Transverse colon (tissue), 4 donors: ENCODE results near the gene COLQ. TPM values are rescaled to one million over a fixed set of nuclear protein-coding genes. Genes with fewer than 3 reads are reported as not detected.

Experiments used
- DNase-seq: peaks from one replicate; pipeline ENCODE4 v3.0.0-alpha.2; 2019
- H3K27ac ChIP-seq, 4 donors: fragments of 200-600 bp; sonication (generic); 2 replicates each; pipeline ENCODE4 v1.5.1; 2016 to 2018; ENCODE audit warnings: inconsistent platforms in 4 of 4
- H3K27me3 ChIP-seq: fragments of 200-600 bp; sonication (generic); 2 replicates; pipeline ENCODE4 v1.5.1; 2017; ENCODE audit warnings: inconsistent platforms
- H3K36me3 ChIP-seq, 4 donors: fragments of 200-600 bp; sonication (generic); 2 replicates each; pipeline ENCODE4 v1.5.1; 2017 to 2019; ENCODE audit warnings: inconsistent platforms in 4 of 4
- H3K4me1 ChIP-seq, 4 donors: fragments of 200-600 bp; sonication (generic); 2 replicates each; pipeline ENCODE4 v1.5.1; 2017 to 2020; ENCODE audit warnings: inconsistent platforms in 4 of 4
- H3K4me3 ChIP-seq, 4 donors: fragments of 200-600 bp; sonication (generic); 1 replicate in 1 of 4; 2 replicates in 3 of 4; pipeline versions ENCODE4 v1.5.1 to v1.6.1; 2017 to 2019; ENCODE audit warnings: inconsistent platforms in 4 of 4
- H3K9me3 ChIP-seq, 2 donors: fragments of 200-600 bp; sonication (generic); 2 replicates each; pipeline ENCODE4 v1.5.1; 2017 to 2019; ENCODE audit warnings: inconsistent platforms in 2 of 2
- EP300 ChIP-seq: sonication (generic); formaldehyde crosslinking; IDR thresholded peaks from one replicate; pipeline ENCODE4 v1.6.1; 2017; ENCODE audit warnings: antibody characterized with exemption, low read depth
- POLR2A ChIP-seq: fragments of 450-650 bp; IDR thresholded peaks from one replicate; pipeline ENCODE4 v1.6.1; 2016; ENCODE audit warnings: antibody characterized with exemption, mild to moderate bottlenecking, moderate library complexity
- POLR2AphosphoS5 ChIP-seq, 3 donors: sonication (generic); formaldehyde crosslinking; IDR thresholded peaks; one replicate each; pipeline ENCODE4 v1.6.1; 2016; ENCODE audit warnings: antibody characterized with exemption in 3 of 3
- WGBS, 2 donors: methylation state at CpG; one replicate each; pipeline ENCODE4 v1.1.5; 2018; ENCODE audit warnings: low coverage in 1 of 2; 5-methylcytosine and 5-hydroxymethylcytosine counted together
- in situ Hi-C, 4 donors: fragments of 200-750 bp; cut with MboI; loops; one replicate each; pipeline versions ENCODE4 v1.15.0 to v1.15.1; 2017; ENCODE audit warnings: low sequenced_read_pairs in 3 of 4, low pct_ligation_motif_present in 1 of 4, low pct_unique_long_range_greater_than_20kb in 1 of 4
- intact Hi-C: fragments of 100-400 bp; cut with DNase I; formaldehyde crosslinking; loops from one replicate; pipeline ENCODE4 v1.15.1; 2023; ENCODE audit warnings: low total_unique reads
- small RNA-seq, 4 donors: library from RNA; depleted of rRNA; stranded (forward); fragments of <200 nt; gene quantifications; one replicate each; pipeline ENCODE3, GENCODE V24; 2016
- total RNA-seq, 4 donors: library from RNA; depleted of rRNA; stranded (reverse); fragments of >200 nt; gene quantifications; one replicate each; pipeline ENCODE4 v1.1.0, GENCODE V29; 2016
- TF ChIP-seq, protein P1 (sequence below), 5 experiments: fragments of 200-600 bp in 3 of 5; fragments of 450-650 bp in 2 of 5; sonication (generic) in 3 of 5; IDR thresholded peaks; 1 replicate in 2 of 5; 2 replicates in 3 of 5; pipeline ENCODE4 v1.5.1; 2016 to 2017; ENCODE audit warnings: antibody characterized with exemption in 5 of 5, inconsistent platforms in 3 of 5, mild to moderate bottlenecking in 2 of 5, moderate library complexity in 1 of 5

Gene COLQ
- total RNA-seq, 4 donors from 2014 or later: 0.68 to 1.7 TPM; not detected in 2

DNA sequence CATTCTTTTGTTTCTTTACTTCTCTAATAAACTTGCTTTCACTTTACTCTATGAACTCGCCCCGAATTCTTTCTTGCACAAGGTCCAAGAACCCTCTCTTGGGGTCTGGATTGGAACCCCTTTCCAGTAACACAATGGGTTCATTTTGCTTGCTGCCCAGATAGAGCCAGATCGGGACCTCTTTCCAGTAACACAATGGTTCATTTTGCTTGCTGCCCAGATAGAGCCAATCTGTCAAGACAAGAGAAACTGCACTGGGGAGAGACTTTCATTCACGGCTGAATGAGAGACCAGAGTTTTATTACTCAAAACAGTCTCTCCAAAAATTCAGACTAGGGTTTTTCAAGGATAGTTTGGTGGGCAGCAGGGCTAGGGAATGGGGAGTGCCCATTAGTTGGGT, 119.6 kb downstream of the COLQ start:
- Histone ChIP-seq H3K27me3 (no peaks in the 10 kb centered on the region), H3K27ac (no peak overlapping the region), H3K4me1 (peaks cover 0 to 3% (median 0%) of the 10 kb centered on the region in 4 donors), H3K9me3 (no peaks in the 10 kb centered on the region), H3K4me3 (no peak overlapping the region), H3K36me3 (no peaks in the 10 kb centered on the region)
- in situ Hi-C loops (loop anchor here in 2 of 4 donors (5.0 to 25.0 kb wide), 2 partner anchors 200 to 290 kb away; no protein-coding TSS in a partner anchor), intact Hi-C loops (loop anchor here (10.0 kb wide), 1 partner anchor 197 kb away; the partner anchor contains the start of gene CAPN7)
- 82% methylated on average over 4 of the region's 4 CpGs; no CpG with 5 or more reads in 1 of the 2 donors for WGBS, 2 donors
- no peak for TF ChIP-seq POLR2AphosphoS5 (IDR thresholded peaks at IDR 0.05)
- TF ChIP-seq EP300: no peak
- TF ChIP-seq, protein P1, sequence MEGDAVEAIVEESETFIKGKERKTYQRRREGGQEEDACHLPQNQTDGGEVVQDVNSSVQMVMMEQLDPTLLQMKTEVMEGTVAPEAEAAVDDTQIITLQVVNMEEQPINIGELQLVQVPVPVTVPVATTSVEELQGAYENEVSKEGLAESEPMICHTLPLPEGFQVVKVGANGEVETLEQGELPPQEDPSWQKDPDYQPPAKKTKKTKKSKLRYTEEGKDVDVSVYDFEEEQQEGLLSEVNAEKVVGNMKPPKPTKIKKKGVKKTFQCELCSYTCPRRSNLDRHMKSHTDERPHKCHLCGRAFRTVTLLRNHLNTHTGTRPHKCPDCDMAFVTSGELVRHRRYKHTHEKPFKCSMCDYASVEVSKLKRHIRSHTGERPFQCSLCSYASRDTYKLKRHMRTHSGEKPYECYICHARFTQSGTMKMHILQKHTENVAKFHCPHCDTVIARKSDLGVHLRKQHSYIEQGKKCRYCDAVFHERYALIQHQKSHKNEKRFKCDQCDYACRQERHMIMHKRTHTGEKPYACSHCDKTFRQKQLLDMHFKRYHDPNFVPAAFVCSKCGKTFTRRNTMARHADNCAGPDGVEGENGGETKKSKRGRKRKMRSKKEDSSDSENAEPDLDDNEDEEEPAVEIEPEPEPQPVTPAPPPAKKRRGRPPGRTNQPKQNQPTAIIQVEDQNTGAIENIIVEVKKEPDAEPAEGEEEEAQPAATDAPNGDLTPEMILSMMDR (IDR thresholded peaks at IDR 0.05): no peak
- no peak for TF ChIP-seq POLR2A
- no peak for DNase-seq

Small RNA genes lying within 50 kb of the gene (small RNA-seq; reads per million reads assigned to genes)
- gene MIR4270 (0 reads per million in 4 donors), gene RN7SL110P (0 reads per million in 4 donors), gene RNU6-1024P (0 reads per million in 4 donors)

Other genes starting within 250 kb of the COLQ start
- 10 to 100 TPM in 3 of 4 donors, 1 to 10 TPM in 1; 7.5 to 32.4 (median 15.8) TPM for gene SH3BP5, start 189.1 kb downstream of the COLQ start, total RNA-seq
- 1 to 10 TPM; 2.6 to 9.6 (median 9.0) TPM for gene METTL6, start 94.2 kb downstream of the COLQ start, total RNA-seq
- 10 to 100 TPM; 19.1 to 37.0 (median 26.4) TPM for gene EAF1, start 94.1 kb downstream of the COLQ start, total RNA-seq
- 10 to 100 TPM in 3 of 4 donors, 1 to 10 TPM in 1; 7.5 to 21.3 (median 17.1) TPM for gene HACL1, start 79.9 kb upstream of the COLQ start, total RNA-seq
- gene BTD, start 80.0 kb upstream of the COLQ start, total RNA-seq: 10 to 100 TPM; 21.3 to 49.6 (median 36.3) TPM